GM19193 (cell line): ENCODE measurements around the gene PCDHB15.

Experiments used
- POLR2A ChIP-seq: IDR thresholded peaks from 4 replicates; pipeline ENCODE4 v1.6.1; 2011; ENCODE audit not compliant: insufficient read depth, insufficient read length; ENCODE audit errors: extremely low read depth

The PCDHB15 gene

DNA sequence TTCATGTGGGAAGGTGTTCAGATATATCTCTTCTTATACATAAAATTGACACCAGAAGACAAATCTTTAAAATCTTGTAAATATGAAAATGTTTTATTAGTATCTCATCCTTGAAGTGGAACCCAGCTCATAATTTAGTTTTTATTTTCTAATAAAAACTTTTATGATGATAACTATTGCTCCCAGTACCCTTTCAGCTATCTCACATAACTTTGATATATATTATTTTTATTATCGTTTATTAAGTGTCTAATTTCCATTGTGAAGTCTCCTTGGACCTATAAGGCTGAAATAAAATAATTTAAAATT lies 16.0 kb downstream of the PCDHB15 start:
- no peak for TF ChIP-seq POLR2A

DNA sequence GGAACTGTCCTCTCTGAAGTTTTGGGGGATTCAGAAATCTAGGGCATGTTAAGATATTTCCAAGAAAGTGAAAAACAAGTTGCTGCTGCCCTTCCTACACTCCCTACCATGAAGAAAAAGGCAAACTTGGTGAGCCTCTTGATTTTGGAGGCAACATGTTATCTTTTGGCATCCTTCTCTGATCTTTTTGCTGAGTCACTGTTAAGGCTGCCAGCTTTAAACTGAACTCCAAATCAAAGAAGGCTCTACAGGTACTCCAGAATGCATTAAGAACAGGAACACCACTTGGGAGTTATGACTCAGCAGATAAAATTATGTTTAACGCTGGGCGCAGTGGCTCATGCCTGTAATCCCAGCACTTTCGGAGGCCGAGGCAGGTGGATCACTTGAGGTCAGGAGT lies 24.0 kb downstream of the PCDHB15 start:
- no peak for TF ChIP-seq POLR2A

DNA sequence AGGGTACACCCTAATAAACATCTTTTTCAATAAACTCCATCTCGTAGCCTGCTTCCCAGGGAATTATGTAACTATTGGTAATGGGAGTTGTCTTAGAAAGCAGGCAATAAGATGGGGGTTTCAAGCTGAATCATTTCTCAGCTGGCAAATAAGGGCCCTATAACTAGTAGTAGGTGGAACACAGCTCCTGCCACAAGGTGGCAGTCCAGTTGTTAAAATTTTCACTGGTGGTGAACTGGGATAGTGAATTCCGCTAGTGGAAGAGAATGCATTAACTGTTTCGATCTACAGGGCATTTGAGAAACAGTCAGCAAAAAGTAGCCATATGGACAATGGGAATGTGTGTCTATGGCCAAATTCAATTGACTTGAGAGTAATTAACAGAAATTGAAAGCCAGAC lies 27.7 kb downstream of the PCDHB15 start:
- TF ChIP-seq POLR2A = no peak

DNA sequence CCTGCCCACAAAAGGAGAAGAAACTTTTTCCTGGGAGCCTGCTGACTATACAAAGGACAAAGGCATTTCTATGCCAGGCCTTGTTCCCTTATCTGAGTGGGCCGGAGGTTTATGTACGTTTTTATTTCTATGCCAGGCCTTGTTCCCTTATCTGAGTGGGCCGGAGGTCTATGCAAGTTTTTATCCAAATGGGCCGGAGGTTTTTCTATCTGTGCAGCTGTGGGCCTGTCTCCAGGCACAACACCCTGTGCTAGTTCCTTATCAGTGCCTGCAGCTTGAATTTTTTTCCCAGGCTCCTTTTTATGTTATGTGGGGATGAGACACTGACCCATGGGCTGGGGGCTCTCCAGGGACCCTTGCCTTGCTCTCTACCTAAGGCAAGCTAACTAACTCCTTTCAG lies 53.2 kb downstream of the PCDHB15 start:
- TF ChIP-seq POLR2A = no peak
